ENCODE data around the gene HOMER1.
"Not testable (repeated sequence)": the region's sequence is repeated elsewhere in the genome, so short reads cannot be mapped to it uniquely, and the experiment has no call there.

HOMER1 gene

DNA sequence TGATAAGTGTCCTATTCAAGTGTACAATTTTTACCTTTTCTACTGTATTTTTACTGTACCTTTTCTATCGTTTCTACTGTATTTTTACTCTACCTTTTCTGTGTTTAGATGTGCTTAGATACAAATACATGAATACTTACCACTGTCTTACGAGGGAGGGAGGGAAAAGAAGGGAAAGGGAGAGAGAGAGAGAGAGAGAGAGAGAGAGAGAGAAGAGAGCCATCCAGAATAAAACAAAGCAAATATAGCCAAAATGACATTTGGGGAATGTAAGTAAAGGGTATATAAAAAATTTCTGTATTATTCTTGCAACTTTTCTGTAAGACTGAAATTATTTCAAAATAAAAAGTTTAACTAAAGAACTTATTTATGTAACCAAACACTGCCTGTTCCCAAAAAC, 121.2 kb downstream of the HOMER1 start:
- Histone ChIP-seq H4K20me1 (ENCODE audit: insufficient read depth) (no peaks in the 10 kb centered on the region), H3K4me1 (ENCODE audit: low read depth, poor library complexity, severe bottlenecking) (no peaks in the 10 kb centered on the region), H2AFZ (ENCODE audit: low read depth) (no peak overlapping the region), H3K79me2 (ENCODE audit: insufficient read depth, low read depth) (no peaks in the 10 kb centered on the region), H3K9ac (no peak overlapping the region), H3K4me3 (IDR thresholded peaks at IDR 0.05; ENCODE audit: insufficient read depth, low read depth, low read length) (no peak overlapping the region), H3K4me2 (no peak overlapping the region), H3K36me3 (ENCODE audit: insufficient read depth) (no peaks in the 10 kb centered on the region), H3K27me3 (ENCODE audit: insufficient read depth, low read depth) (no peaks in the 10 kb centered on the region), H3K27ac (no peak overlapping the region)
- TF ChIP-seq, protein P1, sequence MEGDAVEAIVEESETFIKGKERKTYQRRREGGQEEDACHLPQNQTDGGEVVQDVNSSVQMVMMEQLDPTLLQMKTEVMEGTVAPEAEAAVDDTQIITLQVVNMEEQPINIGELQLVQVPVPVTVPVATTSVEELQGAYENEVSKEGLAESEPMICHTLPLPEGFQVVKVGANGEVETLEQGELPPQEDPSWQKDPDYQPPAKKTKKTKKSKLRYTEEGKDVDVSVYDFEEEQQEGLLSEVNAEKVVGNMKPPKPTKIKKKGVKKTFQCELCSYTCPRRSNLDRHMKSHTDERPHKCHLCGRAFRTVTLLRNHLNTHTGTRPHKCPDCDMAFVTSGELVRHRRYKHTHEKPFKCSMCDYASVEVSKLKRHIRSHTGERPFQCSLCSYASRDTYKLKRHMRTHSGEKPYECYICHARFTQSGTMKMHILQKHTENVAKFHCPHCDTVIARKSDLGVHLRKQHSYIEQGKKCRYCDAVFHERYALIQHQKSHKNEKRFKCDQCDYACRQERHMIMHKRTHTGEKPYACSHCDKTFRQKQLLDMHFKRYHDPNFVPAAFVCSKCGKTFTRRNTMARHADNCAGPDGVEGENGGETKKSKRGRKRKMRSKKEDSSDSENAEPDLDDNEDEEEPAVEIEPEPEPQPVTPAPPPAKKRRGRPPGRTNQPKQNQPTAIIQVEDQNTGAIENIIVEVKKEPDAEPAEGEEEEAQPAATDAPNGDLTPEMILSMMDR (conservative IDR thresholded peaks at IDR 0.05; ENCODE audit: low read depth, low read length) = no peak

DNA sequence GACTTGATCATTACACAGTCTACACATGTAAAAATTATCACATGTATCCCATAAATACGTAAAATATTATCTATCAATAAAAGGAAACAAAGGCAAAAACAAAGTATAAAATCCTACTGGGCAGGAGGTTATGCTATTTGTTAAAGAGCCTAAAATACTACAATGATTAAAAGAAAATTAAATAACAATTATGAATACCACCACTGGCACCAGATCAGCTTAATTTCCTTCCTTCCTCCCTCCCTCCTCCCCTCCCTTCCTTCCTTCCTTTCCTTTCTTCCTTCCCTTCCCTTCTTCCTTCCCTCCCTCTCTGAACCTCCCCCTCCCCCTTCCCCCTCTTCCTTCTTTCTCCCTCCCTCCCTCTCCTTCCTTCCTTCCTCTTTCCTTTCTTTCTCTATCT, 127.3 kb downstream of the HOMER1 start:
- H3K4me3 ChIP-seq (IDR thresholded peaks at IDR 0.05; ENCODE audit: insufficient read depth, low read depth, low read length) = no peak overlapping the region
- TF ChIP-seq, protein P1 (conservative IDR thresholded peaks at IDR 0.05; ENCODE audit: low read depth, low read length) = no peak
- no peaks in the 10 kb centered on the region for H3K27me3 ChIP-seq (ENCODE audit: insufficient read depth, low read depth)
- no peak overlapping the region for H3K4me2 ChIP-seq
- no peaks in the 10 kb centered on the region for H4K20me1 ChIP-seq (ENCODE audit: insufficient read depth)
- no peaks in the 10 kb centered on the region for H3K4me1 ChIP-seq (ENCODE audit: low read depth, poor library complexity, severe bottlenecking)
- H3K27ac ChIP-seq = no peak overlapping the region
- no peak overlapping the region for H3K9ac ChIP-seq
- H3K79me2 ChIP-seq (ENCODE audit: insufficient read depth, low read depth) = no peaks in the 10 kb centered on the region
- no peaks in the 10 kb centered on the region for H3K36me3 ChIP-seq (ENCODE audit: insufficient read depth)
- no peak overlapping the region for H2AFZ ChIP-seq (ENCODE audit: low read depth)

DNA sequence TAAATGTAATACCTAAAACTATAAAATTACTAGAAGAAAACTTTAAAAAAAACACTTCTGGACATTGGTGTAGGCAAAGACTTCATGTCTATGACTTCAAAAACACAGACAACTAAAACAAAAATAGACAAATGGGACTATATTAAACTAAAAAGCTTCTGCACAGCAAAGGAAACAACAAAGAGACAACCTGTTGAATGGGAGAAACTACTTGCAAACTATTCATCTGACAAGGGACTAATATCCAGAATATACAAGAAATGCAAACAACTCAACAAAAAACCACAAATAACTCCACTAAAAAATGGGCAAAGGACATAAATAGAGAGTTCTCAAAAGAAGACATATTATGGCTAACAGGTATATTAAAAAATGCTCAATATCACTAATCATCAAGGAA, 128.8 kb downstream of the HOMER1 start:
- H3K4me1 ChIP-seq (ENCODE audit: low read depth, poor library complexity, severe bottlenecking); H3K36me3 ChIP-seq (ENCODE audit: insufficient read depth); H4K20me1 ChIP-seq (ENCODE audit: insufficient read depth); H3K27ac ChIP-seq; H3K9ac ChIP-seq; H3K27me3 ChIP-seq (ENCODE audit: insufficient read depth, low read depth); H3K79me2 ChIP-seq (ENCODE audit: insufficient read depth, low read depth); H3K4me2 ChIP-seq; H3K4me3 ChIP-seq (IDR thresholded peaks at IDR 0.05; ENCODE audit: insufficient read depth, low read depth, low read length); H2AFZ ChIP-seq (ENCODE audit: low read depth): not testable (repeated sequence)

DNA sequence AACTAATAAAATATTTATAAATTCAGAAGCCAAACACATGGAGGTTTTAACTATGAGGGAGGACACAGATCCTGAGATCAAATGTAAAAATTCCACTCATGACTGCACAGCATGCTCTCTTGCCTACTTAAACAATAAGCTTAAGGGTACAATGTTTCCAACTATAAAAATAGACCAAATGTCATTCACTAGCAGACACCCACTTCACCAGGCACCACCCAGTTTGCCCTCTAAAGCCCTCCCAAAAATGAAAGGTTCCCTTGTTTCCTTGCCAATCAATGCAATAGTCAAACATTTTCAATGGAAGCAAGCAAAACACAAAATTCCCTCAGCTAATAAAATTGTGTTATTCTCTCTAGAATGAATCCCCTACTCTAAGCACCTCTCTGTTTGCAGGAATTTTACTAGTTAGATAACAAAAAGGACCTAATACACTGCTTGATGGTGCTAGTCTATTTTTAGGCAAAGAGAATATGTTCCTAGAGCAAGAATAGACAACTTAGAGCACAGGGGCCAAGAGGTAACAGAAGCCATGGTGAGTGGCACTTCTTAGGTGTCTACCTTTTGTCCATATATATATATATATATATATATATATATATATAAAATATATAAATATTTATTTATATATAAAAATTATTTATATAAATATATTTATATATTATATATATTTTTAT, 135.3 kb downstream of the HOMER1 start:
- H3K4me1 ChIP-seq (ENCODE audit: low read depth, poor library complexity, severe bottlenecking) = no peaks in the 10 kb centered on the region
- H3K9ac ChIP-seq = no peak overlapping the region
- H4K20me1 ChIP-seq (ENCODE audit: insufficient read depth) = no peaks in the 10 kb centered on the region; the same call in 1 of the 2 replicates
- TF ChIP-seq, protein P1 (conservative IDR thresholded peaks at IDR 0.05; ENCODE audit: low read depth, low read length) = no peak
- H3K4me3 ChIP-seq (IDR thresholded peaks at IDR 0.05; ENCODE audit: insufficient read depth, low read depth, low read length) = no peak overlapping the region
- H3K79me2 ChIP-seq (ENCODE audit: insufficient read depth, low read depth) = no peaks in the 10 kb centered on the region
- H3K4me2 ChIP-seq = no peak overlapping the region
- H3K36me3 ChIP-seq (ENCODE audit: insufficient read depth) = no peaks in the 10 kb centered on the region
- H2AFZ ChIP-seq (ENCODE audit: low read depth) = no peak overlapping the region
- H3K27ac ChIP-seq = no peak overlapping the region
- no peaks in the 10 kb centered on the region for H3K27me3 ChIP-seq (ENCODE audit: insufficient read depth, low read depth)

DNA sequence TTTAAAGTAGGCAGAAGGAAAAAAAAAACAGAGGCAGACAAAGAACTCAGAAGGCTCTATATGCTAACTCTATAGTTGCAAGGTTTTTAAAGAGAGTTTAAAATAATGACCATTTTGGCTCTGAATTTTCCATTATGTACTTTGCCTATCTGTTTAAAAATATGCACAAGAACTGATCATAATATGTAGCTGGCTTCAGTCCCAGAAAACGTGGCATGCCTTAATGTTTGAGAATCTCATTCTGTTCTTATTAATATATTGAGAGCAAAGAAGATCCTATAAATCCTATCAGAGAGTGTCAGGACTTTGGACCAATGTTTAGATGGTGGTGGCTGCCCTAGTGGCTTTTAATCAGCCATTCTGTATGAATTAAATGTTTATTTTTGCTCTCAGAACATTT, 156.5 kb downstream of the HOMER1 start:
- Histone ChIP-seq H3K9ac (no peak overlapping the region), H3K27ac (no peak overlapping the region), H2AFZ (ENCODE audit: low read depth) (no peak overlapping the region), H3K79me2 (ENCODE audit: insufficient read depth, low read depth) (no peaks in the 10 kb centered on the region), H3K4me2 (no peak overlapping the region), H3K36me3 (ENCODE audit: insufficient read depth) (no peaks in the 10 kb centered on the region), H3K4me3 (IDR thresholded peaks at IDR 0.05; ENCODE audit: insufficient read depth, low read depth, low read length) (no peak overlapping the region), H3K27me3 (ENCODE audit: insufficient read depth, low read depth) (no peaks in the 10 kb centered on the region), H4K20me1 (ENCODE audit: insufficient read depth) (no peaks in the 10 kb centered on the region), H3K4me1 (ENCODE audit: low read depth, poor library complexity, severe bottlenecking) (no peaks in the 10 kb centered on the region)
- TF ChIP-seq, protein P1 (conservative IDR thresholded peaks at IDR 0.05; ENCODE audit: low read depth, low read length) = no peak
